ENCODE measurements around the gene CCDC97.

The CCDC97 gene

GRCh38 chr19:41295499-41295898 is 14.5 kb upstream of the CCDC97 start:
- Histone ChIP-seq H3K4me3 (ENCODE audit: low read depth, low read length) (no peak overlapping the region), H3K36me3 (peaks cover 99% of the 10 kb centered on the region), H3K27ac (no peak overlapping the region), H3K27me3 (ENCODE audit: insufficient read depth, low read depth, severe bottlenecking) (no peaks in the 10 kb centered on the region), H3K9me3 (ENCODE audit: severe bottlenecking) (no peaks in the 10 kb centered on the region)
- no peak for TF ChIP-seq CTCF (IDR thresholded peaks at IDR 0.05; ENCODE audit: low read depth, low read length)
- no peak for DNase-seq

- H3K27me3 ChIP-seq (ENCODE audit: insufficient read depth, low read depth, severe bottlenecking), result no peaks in the 10 kb centered on the region
- TF ChIP-seq CTCF (IDR thresholded peaks at IDR 0.05; ENCODE audit: low read depth, low read length), result no peak
- DNase-seq, result no peak
- H3K27ac ChIP-seq, result no peak overlapping the region
- H3K9me3 ChIP-seq (ENCODE audit: severe bottlenecking), result no peaks in the 10 kb centered on the region
- peaks cover 99% of the 10 kb centered on the region for H3K36me3 ChIP-seq
- no peak overlapping the region for H3K4me3 ChIP-seq (ENCODE audit: low read depth, low read length)
These were observed 13.5 kb upstream of the CCDC97 start for GRCh38 chr19:41296433-41296871.

- Histone ChIP-seq H3K36me3 (peaks cover 100% of the 10 kb centered on the region), H3K27me3 (ENCODE audit: insufficient read depth, low read depth, severe bottlenecking) (no peaks in the 10 kb centered on the region), H3K27ac (no peak overlapping the region), H3K9me3 (ENCODE audit: severe bottlenecking) (no peaks in the 10 kb centered on the region), H3K4me3 (ENCODE audit: low read depth, low read length) (no peak overlapping the region)
- TF ChIP-seq CTCF (IDR thresholded peaks at IDR 0.05; ENCODE audit: low read depth, low read length), result no peak
- no peak for DNase-seq
These were observed 12.2 kb upstream of the CCDC97 start for GRCh38 chr19:41297628-41298347.

- no peak for TF ChIP-seq CTCF (IDR thresholded peaks at IDR 0.05; ENCODE audit: low read depth, low read length)
- Histone ChIP-seq H3K36me3 (peaks cover 100% of the 10 kb centered on the region), H3K27me3 (ENCODE audit: insufficient read depth, low read depth, severe bottlenecking) (no peaks in the 10 kb centered on the region), H3K27ac (no peak overlapping the region), H3K4me3 (ENCODE audit: low read depth, low read length) (no peak overlapping the region), H3K9me3 (ENCODE audit: severe bottlenecking) (no peaks in the 10 kb centered on the region)
- DNase-seq, result no peak
These were observed 11.5 kb upstream of the CCDC97 start for GRCh38 chr19:41298348-41298964.

GRCh38 chr19:41299046-41299754 is 10.8 kb upstream of the CCDC97 start:
- no peak for TF ChIP-seq CTCF (IDR thresholded peaks at IDR 0.05; ENCODE audit: low read depth, low read length)
- peaks cover 100% of the 10 kb centered on the region for H3K36me3 ChIP-seq
- no peaks in the 10 kb centered on the region for H3K9me3 ChIP-seq (ENCODE audit: severe bottlenecking)
- no peak overlapping the region for H3K4me3 ChIP-seq (ENCODE audit: low read depth, low read length)
- H3K27me3 ChIP-seq (ENCODE audit: insufficient read depth, low read depth, severe bottlenecking), result no peaks in the 10 kb centered on the region
- DNase-seq, result no peak
- no peak overlapping the region for H3K27ac ChIP-seq
